ENCODE results near the gene MNX1.

MNX1 gene

GRCh38 chr7:157032644-157033482, 22.4 kb upstream of the MNX1 start:
- DNase-seq = no peak

- DNase-seq = no peak
These were observed 21.7 kb upstream of the MNX1 start for GRCh38 chr7:157032128-157032527.

GRCh38 chr7:157028199-157028903, 17.9 kb upstream of the MNX1 start:
- no peak for DNase-seq

GRCh38 chr7:157027568-157028198, 17.2 kb upstream of the MNX1 start:
- no peak for DNase-seq

GRCh38 chr7:157024716-157025115, 14.3 kb upstream of the MNX1 start:
- DNase-seq = no peak

GRCh38 chr7:157023589-157023905, 13.1 kb upstream of the MNX1 start:
- no peak for DNase-seq

GRCh38 chr7:157022681-157023588, 12.5 kb upstream of the MNX1 start:
- DNase-seq = no peak

GRCh38 chr7:157021871-157022680, 11.6 kb upstream of the MNX1 start:
- DNase-seq = no peak

- DNase-seq = no peak
These were observed 10.8 kb upstream of the MNX1 start for GRCh38 chr7:157021071-157021870.

- no peak for DNase-seq
These were observed 10.1 kb upstream of the MNX1 start for GRCh38 chr7:157020514-157021070.

GRCh38 chr7:157019718-157020451, 9.4 kb upstream of the MNX1 start:
- no peak for DNase-seq

GRCh38 chr7:157018997-157019608, 8.6 kb upstream of the MNX1 start:
- no peak for DNase-seq

- DNase-seq = no peak
These were observed 8.0 kb upstream of the MNX1 start for GRCh38 chr7:157018328-157018996.

GRCh38 chr7:157017603-157018327, 7.3 kb upstream of the MNX1 start:
- no peak for DNase-seq

- DNase-seq = no peak
These were observed 6.7 kb upstream of the MNX1 start for GRCh38 chr7:157017149-157017548.

- no peak for DNase-seq
These were observed 6.0 kb upstream of the MNX1 start for GRCh38 chr7:157016352-157017041.

- DNase-seq = no peak
These were observed 5.5 kb upstream of the MNX1 start for GRCh38 chr7:157016024-157016351.

Data from GDM1 (cell line).